PFSK-1 (cell line): Measurements from ENCODE around the gene PTP4A2.

Source experiments
- POLR2AphosphoS5 ChIP-seq: IDR thresholded peaks from 2 replicates; pipeline ENCODE4 v1.6.1; 2012; ENCODE audit warnings: low read depth, mild to moderate bottlenecking, control low read depth, low read length, moderate library complexity
- TAF1 ChIP-seq: IDR thresholded peaks from 2 replicates; pipeline ENCODE4 v1.6.1; 2012; ENCODE audit warnings: low read length, control low read depth, borderline replicate concordance; ENCODE audit not compliant: insufficient read depth

- 0 out of 2 replicates have a peak, but pooled peaks have one; percentile 52 for TF ChIP-seq POLR2AphosphoS5
- no peak for TF ChIP-seq TAF1
Observed at GRCh38 chr1:31954607-31955283, 16.6 kb upstream of the PTP4A2 start.
